Medulla oblongata (tissue), 1 donor: ENCODE measurements around the gene OR1M1.
"Not testable (repeated sequence)": the region's sequence is repeated elsewhere in the genome, so short reads cannot be mapped to it uniquely, and the experiment has no call there.

Experiments
- DNase-seq: peaks from one replicate; pipeline ENCODE4 v3.0.0-alpha.2; 2015; ENCODE audit errors: extremely low spot score

OR1M1 gene

GRCh38 chr19:9086761-9087160, at the start of gene OR1M1:
OR1M1 (plus strand) TSS chr19:9087061; CDS start chr19:9093245, 6,184 bp downstream.
- no peak for DNase-seq

- DNase-seq, result no peak
Observed at GRCh38 chr19:9037400-9038062, 49.3 kb upstream of the OR1M1 start.

- no peak for DNase-seq
Observed at GRCh38 chr19:9039728-9040127, 47.1 kb upstream of the OR1M1 start.

GRCh38 chr19:9040131-9040530, 46.7 kb upstream of the OR1M1 start:
- DNase-seq, result no peak

- no peak for DNase-seq
Observed at GRCh38 chr19:9041023-9041422, 45.8 kb upstream of the OR1M1 start.

GRCh38 chr19:9043524-9043923, 43.3 kb upstream of the OR1M1 start:
- DNase-seq, result no peak

GRCh38 chr19:9044449-9044848, 42.4 kb upstream of the OR1M1 start:
- DNase-seq, result no peak

GRCh38 chr19:9046694-9047093, 40.2 kb upstream of the OR1M1 start:
- DNase-seq, result no peak

GRCh38 chr19:9052894-9053293, 34.0 kb upstream of the OR1M1 start:
- DNase-seq, result no peak

GRCh38 chr19:9053674-9054073, 33.2 kb upstream of the OR1M1 start:
- DNase-seq, result not testable (repeated sequence)

GRCh38 chr19:9054207-9054606, 32.7 kb upstream of the OR1M1 start:
- no peak for DNase-seq

GRCh38 chr19:9054765-9055164, 32.1 kb upstream of the OR1M1 start:
- DNase-seq, result no peak

GRCh38 chr19:9056131-9056530, 30.7 kb upstream of the OR1M1 start:
- not testable (repeated sequence) for DNase-seq

GRCh38 chr19:9057505-9058258, 29.2 kb upstream of the OR1M1 start:
- DNase-seq, result no peak

GRCh38 chr19:9058905-9059667, 27.8 kb upstream of the OR1M1 start:
- no peak for DNase-seq

GRCh38 chr19:9060564-9061340, 26.1 kb upstream of the OR1M1 start:
- no peak for DNase-seq

GRCh38 chr19:9061879-9062278, 25.0 kb upstream of the OR1M1 start:
- DNase-seq, result no peak

GRCh38 chr19:9065457-9066014, 21.3 kb upstream of the OR1M1 start:
- DNase-seq, result no peak

- DNase-seq, result no peak
Observed at GRCh38 chr19:9070066-9070465, 16.8 kb upstream of the OR1M1 start.

- DNase-seq, result not testable (repeated sequence)
Observed at GRCh38 chr19:9071720-9072119, 15.1 kb upstream of the OR1M1 start.

GRCh38 chr19:9073806-9074205, 13.1 kb upstream of the OR1M1 start:
- DNase-seq, result no peak
